ENCODE data around the gene RPLP1. TPM values are rescaled to one million over a fixed set of nuclear protein-coding genes. Genes with fewer than 3 reads are reported as not detected.
A peak's percentile ranks its signal among the peaks of the same experiment; 100 is the strongest.

Gene RPLP1
- polyA plus RNA-seq, 1 experiment = 722 TPM

- H3K9me3 ChIP-seq (ENCODE audit: control insufficient read depth, insufficient read depth, low read length) = peaks cover 3% of the 10 kb centered on the region; the same call in 1 of the 2 replicates
- peak overlapping the region; percentile 61 for H3K4me3 ChIP-seq (ENCODE audit: low read depth, low read length)
- no peaks in the 10 kb centered on the region for H3K27me3 ChIP-seq (ENCODE audit: control insufficient read depth, insufficient read depth, low read length)
- TF ChIP-seq CTCF (IDR thresholded peaks at IDR 0.05; ENCODE audit: low read depth, low read length) = no peak
- no peak for DNase-seq (ENCODE audit: low read depth, low spot score)
- ChIA-PET POLR2A (interaction anchor here (1.0 to 2.2 kb wide), 4 partner anchors 10 to 303 kb away, joined by 3 to 63 read pairs (median 5); partner anchors contain the start of genes GLCE and RPLP1), CTCF (interaction anchor here (0.6 to 2.7 kb wide), 26 partner anchors 8 to 1204 kb away, joined by 3 to 50 read pairs (median 3); partner anchors contain the start of genes KIF23 and RPLP1)
- peak overlapping the region; percentile 98 for H3K27ac ChIP-seq (ENCODE audit: low read depth, low read length)
These were observed 10.7 kb downstream of the RPLP1 start for GRCh38 chr15:69463182-69463756.

GRCh38 chr15:69465253-69465652, 12.6 kb downstream of the RPLP1 start:
- Histone ChIP-seq H3K27me3 (ENCODE audit: control insufficient read depth, insufficient read depth, low read length) (no peaks in the 10 kb centered on the region), H3K4me3 (ENCODE audit: low read depth, low read length) (no peak overlapping the region), H3K27ac (ENCODE audit: low read depth, low read length) (no peak overlapping the region), H3K9me3 (ENCODE audit: control insufficient read depth, insufficient read depth, low read length) (peaks cover 3% of the 10 kb centered on the region; the same call in 1 of the 2 replicates)
- no peak for DNase-seq (ENCODE audit: low read depth, low spot score)
- CTCF ChIA-PET = interaction anchor here (0.5 to 2.4 kb wide), 7 partner anchors 8 to 1010 kb away, joined by 3 to 11 read pairs (median 3); no protein-coding TSS in a partner anchor
- POLR2A ChIA-PET = no interaction called here
- TF ChIP-seq CTCF (IDR thresholded peaks at IDR 0.05; ENCODE audit: low read depth, low read length) = no peak

- Histone ChIP-seq H3K9me3 (ENCODE audit: control insufficient read depth, insufficient read depth, low read length) (peaks cover 3% of the 10 kb centered on the region; the same call in 1 of the 2 replicates), H3K4me3 (ENCODE audit: low read depth, low read length) (no peak overlapping the region), H3K27me3 (ENCODE audit: control insufficient read depth, insufficient read depth, low read length) (no peaks in the 10 kb centered on the region), H3K27ac (ENCODE audit: low read depth, low read length) (no peak overlapping the region)
- TF ChIP-seq CTCF (IDR thresholded peaks at IDR 0.05; ENCODE audit: low read depth, low read length) = no peak
- no peak for DNase-seq (ENCODE audit: low read depth, low spot score)
- POLR2A ChIA-PET = no interaction called here
- CTCF ChIA-PET = interaction anchor here (0.7 to 2.0 kb wide), 4 partner anchors 8 to 408 kb away, joined by 3 to 11 read pairs (median 3); no protein-coding TSS in a partner anchor
These were observed 14.1 kb downstream of the RPLP1 start for GRCh38 chr15:69466733-69467132.

- Histone ChIP-seq H3K4me3 (ENCODE audit: low read depth, low read length) (no peak overlapping the region), H3K9me3 (ENCODE audit: control insufficient read depth, insufficient read depth, low read length) (no peaks in the 10 kb centered on the region; the same call in 1 of the 2 replicates), H3K27ac (ENCODE audit: low read depth, low read length) (no peak overlapping the region), H3K27me3 (ENCODE audit: control insufficient read depth, insufficient read depth, low read length) (no peaks in the 10 kb centered on the region)
- TF ChIP-seq CTCF (IDR thresholded peaks at IDR 0.05; ENCODE audit: low read depth, low read length) = no peak
- POLR2A ChIA-PET = no interaction called here
- CTCF ChIA-PET = interaction anchor here (1.6 kb wide), 1 partner anchor 8 kb away, joined by 3 read pairs; no protein-coding TSS in a partner anchor
- DNase-seq (ENCODE audit: low read depth, low spot score) = no peak
These were observed 15.0 kb downstream of the RPLP1 start for GRCh38 chr15:69467636-69468035.
